GM12878 (cell line): ENCODE results near the gene TGM6. TPM values are rescaled to one million over a fixed set of nuclear protein-coding genes. Genes with fewer than 3 reads are reported as not detected.

Experiments
- ATAC-seq: fragments of 200-7000 bp; cut with Tn5 transposase; 3 replicates; pipeline ENCODE4 v1.9.1; 2020; ENCODE audit warnings: mild to moderate bottlenecking, moderate library complexity
- BruUV-seq: library from RNA; stranded (reverse); fragments of 400-500 nt; replicated peaks from 2 replicates; lab custom pipeline; 2021; lab: Mats Ljungman, UMichigan
- CTCF ChIA-PET: fragments of 300-600 bp; sonication (Branson Sonifier 250); formaldehyde crosslinking; extraction: SDS; loops from one replicate; lab custom pipeline; 2021; ENCODE audit warnings: inconsistent platforms; lab: Yijun Ruan, JAX
- POLR2A ChIA-PET: fragments of 350-600 bp; formaldehyde crosslinking; extraction: SDS; loops from one replicate; lab custom pipeline; 2021; ENCODE audit warnings: inconsistent platforms; lab: Charles Lee
- RAD21 ChIA-PET: fragments of 300-600 bp; sonication (Branson Sonifier 250); formaldehyde crosslinking; loops from one replicate; lab custom pipeline; 2023; ENCODE audit warnings: antibody characterized with exemption; ENCODE audit not compliant: unreplicated experiment; lab: Charles Lee
- SMC1A ChIA-PET: fragments of 300-600 bp; sonication (Branson Sonifier 250); formaldehyde crosslinking; loops from one replicate; lab custom pipeline; 2023; ENCODE audit not compliant: unreplicated experiment, uncharacterized antibody; lab: Charles Lee
- DNase-seq: peaks from one replicate; pipeline ENCODE4 v3.0.0-alpha.2; 2011; ENCODE audit warnings: low read depth, low spot score
- FAIRE-seq: peaks from 3 replicates; lab custom pipeline; 2011; peaks lifted over from hg19 to GRCh38; lab: Jason Lieb, UNC
- H2AFZ ChIP-seq: 2 replicates; pipeline ENCODE4 v1.6.0; 2011; ENCODE audit warnings: low read depth, low read length, control low read depth; ENCODE audit not compliant: control insufficient read depth
- H3K27ac ChIP-seq: 2 replicates; pipeline ENCODE4 v1.5.1; 2011; ENCODE audit warnings: control low read depth; ENCODE audit not compliant: control insufficient read depth, insufficient read depth
- H3K27me3 ChIP-seq, 2 experiments: replicated peaks in 1 of 2; 2 replicates each; pipeline versions ENCODE4 v1.6.0 to v1.6.1; 2011; ENCODE audit warnings: low read length in 1 of 2; ENCODE audit not compliant: control insufficient read depth in 2 of 2, insufficient read depth in 2 of 2
- H3K36me3 ChIP-seq, 2 experiments: 2 replicates each; pipeline ENCODE4 v1.5.1; 2011; ENCODE audit warnings: low read length in 1 of 2; ENCODE audit not compliant: control insufficient read depth in 2 of 2, insufficient read depth in 2 of 2
- H3K4me1 ChIP-seq: 2 replicates; pipeline ENCODE4 v1.6.1; 2011; ENCODE audit warnings: mild to moderate bottlenecking, low read length, moderate library complexity, mixed read lengths; ENCODE audit not compliant: control insufficient read depth, insufficient read depth
- H3K4me2 ChIP-seq: 2 replicates; pipeline ENCODE4 v1.6.0; 2011; ENCODE audit warnings: control low read depth; ENCODE audit not compliant: control insufficient read depth, insufficient read depth
- H3K4me3 ChIP-seq: fragments of 200-600 bp; sonication (generic); 2 replicates; pipeline ENCODE4 v1.5.1; 2016
- H3K79me2 ChIP-seq: 2 replicates; pipeline ENCODE4 v1.6.0; 2011; ENCODE audit warnings: low read length; ENCODE audit not compliant: control insufficient read depth, insufficient read depth
- H3K9ac ChIP-seq: 2 replicates; pipeline ENCODE4 v1.8.0; 2011; ENCODE audit warnings: low read length, control low read depth, mixed read lengths; ENCODE audit not compliant: control insufficient read depth, insufficient read depth
- H3K9me3 ChIP-seq: replicated peaks from 3 replicates; pipeline ENCODE4 v1.5.1; 2011; ENCODE audit warnings: mild to moderate bottlenecking, low read length; ENCODE audit not compliant: control insufficient read depth, insufficient read depth
- H4K20me1 ChIP-seq: 2 replicates; pipeline ENCODE4 v1.6.0; 2011; ENCODE audit not compliant: control insufficient read depth, insufficient read depth
- FOXK2 ChIP-seq: fragments of 450-650 bp; IDR thresholded peaks from 2 replicates; pipeline ENCODE4 v1.6.1; 2017; ENCODE audit warnings: mild to moderate bottlenecking, moderate library complexity
- HSF1 ChIP-seq: fragments of 150-350 bp; IDR thresholded peaks from 2 replicates; pipeline ENCODE4 v1.6.1; 2014; ENCODE audit warnings: mild to moderate bottlenecking, low read depth, low read length
- IRF5 ChIP-seq: fragments of 450-650 bp; IDR thresholded peaks from 2 replicates; pipeline ENCODE4 v1.6.1; 2017; ENCODE audit warnings: borderline replicate concordance
- MXI1 ChIP-seq: fragments of 150-350 bp; IDR thresholded peaks from 2 replicates; pipeline ENCODE4 v1.6.1; 2011; ENCODE audit warnings: low read depth, mild to moderate bottlenecking, inconsistent platforms, low read length, improper control_type of control experiment
- NFIC ChIP-seq: IDR thresholded peaks from 2 replicates; pipeline ENCODE4 v1.6.1; 2012; ENCODE audit warnings: low read depth, mild to moderate bottlenecking, inconsistent platforms, low read length, moderate library complexity
- SIX5 ChIP-seq: IDR thresholded peaks from 2 replicates; pipeline ENCODE4 v1.6.1; 2011; ENCODE audit warnings: mild to moderate bottlenecking, low read depth, low read length, moderate library complexity; ENCODE audit not compliant: severe bottlenecking
- ZNF687 ChIP-seq: fragments of 450-650 bp; IDR thresholded peaks from 2 replicates; pipeline ENCODE4 v1.6.1; 2017; ENCODE audit warnings: mild to moderate bottlenecking, moderate library complexity
- WGBS: methylation state at CpG from one replicate; pipeline ENCODE4 v1.1.6; 2016; ENCODE audit warnings: low lambda C conversion rate; ENCODE audit not compliant: insufficient replicate concordance, insufficient coverage; ENCODE audit errors: missing lambda C conversion rate; 5-methylcytosine and 5-hydroxymethylcytosine counted together
- in situ Hi-C: fragments of 300-500 bp; cut with MboI; formaldehyde crosslinking; loops from 9 replicates; pipeline ENCODE4 v1.14.3; 2018; ENCODE audit warnings: mixed read lengths
- intact Hi-C: fragments of 100-400 bp; cut with micrococcal nuclease; formaldehyde crosslinking; loops from one replicate; pipeline ENCODE4 v1.14.2; 2022; ENCODE audit not compliant: unreplicated experiment
- polyA plus RNA-seq, 11 experiments: library from polyadenylated mRNA; depleted of rRNA in 4 of 11; unstranded in 6 of 11; stranded (reverse) in 5 of 11; fragments of >200 nt; fragmentation: Nextera tagmentation in 4 of 11; fragmentation: Illumina TruSeq in 1 of 11; extraction: Ambion mirVana in 4 of 11; extraction: Trizol in 1 of 11; gene quantifications; 1 replicate in 1 of 11; 2 replicates in 10 of 11; pipeline versions ENCODE4 v1.2.1 to v1.2.3, GENCODE V29; 2011 to 2016; ENCODE audit warnings: inconsistent platforms in 2 of 11, missing spikeins in 2 of 11, low read depth in 1 of 11
- total RNA-seq, 4 experiments: library from RNA; depleted of rRNA in 3 of 4; stranded (reverse); fragments of >200 nt in 3 of 4; fragmentation: Illumina TruSeq in 1 of 4; extraction: Trizol in 1 of 4; gene quantifications; 2 replicates each; pipeline versions ENCODE4 v1.2.1 to v1.2.3, GENCODE V29; 2013 to 2021
- TF ChIP-seq, protein P1 (sequence below): fragments of 450-650 bp; formaldehyde crosslinking; IDR thresholded peaks from 2 replicates; pipeline ENCODE4 v1.4.0; 2020; ENCODE audit warnings: mild to moderate bottlenecking, moderate library complexity
- TF ChIP-seq, protein P2 (sequence below): IDR thresholded peaks from 2 replicates; pipeline ENCODE4 v1.6.1; 2011; ENCODE audit warnings: borderline replicate concordance, low read depth, mild to moderate bottlenecking, moderate library complexity, low read length; ENCODE audit not compliant: insufficient read depth, poor library complexity, severe bottlenecking

The TGM6 gene
- total and polyA plus RNA-seq, 10 of the 15 experiments (the other 5 are each of a cell fraction or from before 2014, with no cell fraction given) = not detected

DNA sequence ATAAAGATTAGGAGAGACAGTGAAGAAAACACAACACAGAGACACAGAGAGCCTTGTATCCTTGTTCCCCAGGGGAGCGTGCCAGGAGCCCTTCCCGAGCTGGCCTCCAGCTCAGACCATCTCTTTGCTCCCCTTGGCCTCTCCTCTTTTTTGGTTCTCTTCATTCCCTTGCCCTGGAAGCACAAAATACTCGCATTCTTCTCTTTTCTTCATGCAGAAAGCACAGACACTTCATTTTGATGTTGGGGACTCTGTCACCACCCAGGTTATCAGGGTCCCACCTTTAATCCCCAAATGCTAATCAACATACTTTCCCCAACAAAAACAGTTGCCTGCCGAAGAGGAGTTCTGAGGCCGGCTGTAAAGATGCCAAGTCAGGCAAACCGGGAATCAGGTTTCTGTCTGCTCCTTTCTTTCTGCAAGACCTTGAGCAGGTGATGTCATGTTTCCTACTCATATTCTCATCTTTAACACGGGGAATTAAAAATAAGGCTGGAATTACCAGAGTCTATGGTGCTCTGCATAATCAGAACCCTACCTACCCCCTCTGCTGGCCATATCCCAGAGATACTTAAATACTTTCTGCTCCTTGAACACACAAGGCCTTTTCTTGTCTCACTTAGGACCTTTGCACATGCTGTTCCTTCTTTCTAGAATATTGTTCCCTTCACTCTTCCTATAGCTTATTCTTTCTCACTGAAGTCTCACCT lies 21.7 kb downstream of the TGM6 start:
- Histone ChIP-seq H2AFZ (no peak overlapping the region), H3K4me1 (no peaks in the 10 kb centered on the region), H3K9me3 (peaks cover 2% of the 10 kb centered on the region; the same call in 1 of the 3 replicates), H4K20me1 (no peaks in the 10 kb centered on the region), H3K79me2 (no peaks in the 10 kb centered on the region), H3K27ac (no peak overlapping the region), H3K36me3 (no peaks in the 10 kb centered on the region), H3K27me3 (no peaks in the 10 kb centered on the region), H3K4me3 (no peak overlapping the region), H3K9ac (no peak overlapping the region), H3K4me2 (no peak overlapping the region)
- DNase-seq (no peak), ATAC-seq (no peak), FAIRE-seq (no peak)
- in situ Hi-C loops = no loop called here
- intact Hi-C loops = no loop called here
- WGBS = 26% methylated on average over 7 of the region's 7 CpGs
- ChIA-PET CTCF (interaction anchor here (0.6 to 0.7 kb wide), 2 partner anchors 16 to 147 kb away, joined by 3 read pairs; no protein-coding TSS in a partner anchor), SMC1A (no interaction called here), POLR2A (no interaction called here), RAD21 (interaction anchor here (0.8 kb wide), 1 partner anchor 194 kb away, joined by 3 read pairs; no protein-coding TSS in a partner anchor)
- BruUV-seq = no TSS peak
- TF ChIP-seq HSF1 (no peak), MXI1 (no peak), IRF5 (no peak), NFIC (no peak), FOXK2 (no peak), ZNF687 (no peak), SIX5 (no peak)
- TF ChIP-seq, protein P1, sequence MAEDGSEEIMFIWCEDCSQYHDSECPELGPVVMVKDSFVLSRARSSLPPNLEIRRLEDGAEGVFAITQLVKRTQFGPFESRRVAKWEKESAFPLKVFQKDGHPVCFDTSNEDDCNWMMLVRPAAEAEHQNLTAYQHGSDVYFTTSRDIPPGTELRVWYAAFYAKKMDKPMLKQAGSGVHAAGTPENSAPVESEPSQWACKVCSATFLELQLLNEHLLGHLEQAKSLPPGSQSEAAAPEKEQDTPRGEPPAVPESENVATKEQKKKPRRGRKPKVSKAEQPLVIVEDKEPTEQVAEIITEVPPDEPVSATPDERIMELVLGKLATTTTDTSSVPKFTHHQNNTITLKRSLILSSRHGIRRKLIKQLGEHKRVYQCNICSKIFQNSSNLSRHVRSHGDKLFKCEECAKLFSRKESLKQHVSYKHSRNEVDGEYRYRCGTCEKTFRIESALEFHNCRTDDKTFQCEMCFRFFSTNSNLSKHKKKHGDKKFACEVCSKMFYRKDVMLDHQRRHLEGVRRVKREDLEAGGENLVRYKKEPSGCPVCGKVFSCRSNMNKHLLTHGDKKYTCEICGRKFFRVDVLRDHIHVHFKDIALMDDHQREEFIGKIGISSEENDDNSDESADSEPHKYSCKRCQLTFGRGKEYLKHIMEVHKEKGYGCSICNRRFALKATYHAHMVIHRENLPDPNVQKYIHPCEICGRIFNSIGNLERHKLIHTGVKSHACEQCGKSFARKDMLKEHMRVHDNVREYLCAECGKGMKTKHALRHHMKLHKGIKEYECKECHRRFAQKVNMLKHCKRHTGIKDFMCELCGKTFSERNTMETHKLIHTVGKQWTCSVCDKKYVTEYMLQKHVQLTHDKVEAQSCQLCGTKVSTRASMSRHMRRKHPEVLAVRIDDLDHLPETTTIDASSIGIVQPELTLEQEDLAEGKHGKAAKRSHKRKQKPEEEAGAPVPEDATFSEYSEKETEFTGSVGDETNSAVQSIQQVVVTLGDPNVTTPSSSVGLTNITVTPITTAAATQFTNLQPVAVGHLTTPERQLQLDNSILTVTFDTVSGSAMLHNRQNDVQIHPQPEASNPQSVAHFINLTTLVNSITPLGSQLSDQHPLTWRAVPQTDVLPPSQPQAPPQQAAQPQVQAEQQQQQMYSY = no peak
- TF ChIP-seq, protein P2, sequence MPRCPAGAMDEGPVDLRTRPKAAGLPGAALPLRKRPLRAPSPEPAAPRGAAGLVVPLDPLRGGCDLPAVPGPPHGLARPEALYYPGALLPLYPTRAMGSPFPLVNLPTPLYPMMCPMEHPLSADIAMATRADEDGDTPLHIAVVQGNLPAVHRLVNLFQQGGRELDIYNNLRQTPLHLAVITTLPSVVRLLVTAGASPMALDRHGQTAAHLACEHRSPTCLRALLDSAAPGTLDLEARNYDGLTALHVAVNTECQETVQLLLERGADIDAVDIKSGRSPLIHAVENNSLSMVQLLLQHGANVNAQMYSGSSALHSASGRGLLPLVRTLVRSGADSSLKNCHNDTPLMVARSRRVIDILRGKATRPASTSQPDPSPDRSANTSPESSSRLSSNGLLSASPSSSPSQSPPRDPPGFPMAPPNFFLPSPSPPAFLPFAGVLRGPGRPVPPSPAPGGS = no peak
